Left ventricle myocardium inferior (tissue), 1 donor: Measurements from ENCODE around the gene PLCG2. TPM values are rescaled to one million over a fixed set of nuclear protein-coding genes. Genes with fewer than 3 reads are reported as not detected.

ENCODE experiments used
- DNase-seq: peaks from one replicate; pipeline ENCODE4 v3.0.0-alpha.2; 2020
- H3K27ac ChIP-seq: fragments of 200-600 bp; replicated peaks from 2 replicates; pipeline ENCODE4 v1.8.0; 2021
- H3K27me3 ChIP-seq: fragments of 200-600 bp; 2 replicates; pipeline ENCODE4 v1.8.0; 2021; ENCODE audit warnings: low read depth
- H3K36me3 ChIP-seq: fragments of 200-600 bp; 2 replicates; pipeline ENCODE4 v1.8.0; 2021
- H3K4me1 ChIP-seq: fragments of 200-600 bp; 2 replicates; pipeline ENCODE4 v1.8.0; 2021
- H3K4me3 ChIP-seq: fragments of 200-600 bp; 2 replicates; pipeline ENCODE4 v1.8.0; 2021; ENCODE audit warnings: mild to moderate bottlenecking, moderate library complexity
- H3K9me3 ChIP-seq: fragments of 200-600 bp; replicated peaks from 2 replicates; pipeline ENCODE4 v1.8.0; 2021
- intact Hi-C: fragments of 100-400 bp; cut with micrococcal nuclease; formaldehyde crosslinking; loops from one replicate; pipeline ENCODE4 v1.11.0; 2022
- total RNA-seq: library from RNA; stranded (reverse); fragmentation: NEBNext Ultra II Directional; extraction: Animal tissue kit (Norgen Biotek cat#: 25700); gene quantifications from one replicate; pipeline ENCODE4 v1.2.1, GENCODE V29; 2021
- TF ChIP-seq, protein P1 (sequence below): fragments of 200-600 bp; IDR thresholded peaks from 2 replicates; pipeline ENCODE4 v1.8.0; 2021; ENCODE audit warnings: antibody characterized with exemption, mild to moderate bottlenecking, borderline replicate concordance
- donor health status: DM: no; HTN: yes; CAD: no; lungs with severe emphysema.

The PLCG2 gene
- total RNA-seq, 1 donor from 2014 or later, result 5.6 TPM

DNA sequence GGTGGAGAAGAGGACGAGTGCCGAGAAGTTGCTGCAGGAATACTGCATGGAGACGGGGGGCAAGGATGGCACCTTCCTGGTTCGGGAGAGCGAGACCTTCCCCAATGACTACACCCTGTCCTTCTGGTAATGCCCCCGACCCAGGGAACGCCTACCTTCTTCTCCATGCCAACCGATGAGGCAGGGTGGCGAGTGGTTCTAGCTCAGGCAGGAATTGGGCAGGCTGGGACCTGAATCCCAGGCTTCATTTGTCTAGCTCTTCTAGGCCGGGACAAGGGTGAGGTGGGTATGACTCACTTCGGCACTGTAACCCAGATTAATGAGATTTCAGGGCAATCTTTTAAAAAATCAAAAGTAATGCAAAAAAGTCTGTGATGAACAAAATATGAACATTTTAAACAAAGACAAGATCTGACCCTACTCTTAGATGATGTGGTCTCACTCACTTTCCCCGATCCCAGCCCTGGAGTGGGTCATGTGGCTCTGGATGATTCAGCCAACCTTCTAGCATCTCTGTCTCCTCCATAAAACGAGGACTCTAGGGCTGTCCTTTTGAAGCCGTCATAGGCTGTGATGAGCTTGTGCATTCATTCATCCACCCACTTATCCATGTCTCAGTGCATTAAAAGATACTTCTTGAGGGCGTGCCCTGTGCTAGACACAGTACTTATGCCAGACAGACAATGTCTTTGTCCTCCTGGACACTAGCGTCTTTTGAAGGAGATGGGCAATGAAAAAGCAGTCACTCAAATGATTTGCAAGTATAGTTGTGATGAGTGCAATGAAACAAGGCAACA, 129.6 kb downstream of the PLCG2 start:
- intact Hi-C loops, result no loop called here
- no peaks in the 10 kb centered on the region for H3K9me3 ChIP-seq
- no peak overlapping the region for H3K4me3 ChIP-seq
- H3K27ac ChIP-seq, result no peak overlapping the region
- no peaks in the 10 kb centered on the region for H3K27me3 ChIP-seq
- DNase-seq, result no peak
- H3K36me3 ChIP-seq, result no peaks in the 10 kb centered on the region
- TF ChIP-seq, protein P1, sequence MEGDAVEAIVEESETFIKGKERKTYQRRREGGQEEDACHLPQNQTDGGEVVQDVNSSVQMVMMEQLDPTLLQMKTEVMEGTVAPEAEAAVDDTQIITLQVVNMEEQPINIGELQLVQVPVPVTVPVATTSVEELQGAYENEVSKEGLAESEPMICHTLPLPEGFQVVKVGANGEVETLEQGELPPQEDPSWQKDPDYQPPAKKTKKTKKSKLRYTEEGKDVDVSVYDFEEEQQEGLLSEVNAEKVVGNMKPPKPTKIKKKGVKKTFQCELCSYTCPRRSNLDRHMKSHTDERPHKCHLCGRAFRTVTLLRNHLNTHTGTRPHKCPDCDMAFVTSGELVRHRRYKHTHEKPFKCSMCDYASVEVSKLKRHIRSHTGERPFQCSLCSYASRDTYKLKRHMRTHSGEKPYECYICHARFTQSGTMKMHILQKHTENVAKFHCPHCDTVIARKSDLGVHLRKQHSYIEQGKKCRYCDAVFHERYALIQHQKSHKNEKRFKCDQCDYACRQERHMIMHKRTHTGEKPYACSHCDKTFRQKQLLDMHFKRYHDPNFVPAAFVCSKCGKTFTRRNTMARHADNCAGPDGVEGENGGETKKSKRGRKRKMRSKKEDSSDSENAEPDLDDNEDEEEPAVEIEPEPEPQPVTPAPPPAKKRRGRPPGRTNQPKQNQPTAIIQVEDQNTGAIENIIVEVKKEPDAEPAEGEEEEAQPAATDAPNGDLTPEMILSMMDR, result no peak
- H3K4me1 ChIP-seq, result no peaks in the 10 kb centered on the region

DNA sequence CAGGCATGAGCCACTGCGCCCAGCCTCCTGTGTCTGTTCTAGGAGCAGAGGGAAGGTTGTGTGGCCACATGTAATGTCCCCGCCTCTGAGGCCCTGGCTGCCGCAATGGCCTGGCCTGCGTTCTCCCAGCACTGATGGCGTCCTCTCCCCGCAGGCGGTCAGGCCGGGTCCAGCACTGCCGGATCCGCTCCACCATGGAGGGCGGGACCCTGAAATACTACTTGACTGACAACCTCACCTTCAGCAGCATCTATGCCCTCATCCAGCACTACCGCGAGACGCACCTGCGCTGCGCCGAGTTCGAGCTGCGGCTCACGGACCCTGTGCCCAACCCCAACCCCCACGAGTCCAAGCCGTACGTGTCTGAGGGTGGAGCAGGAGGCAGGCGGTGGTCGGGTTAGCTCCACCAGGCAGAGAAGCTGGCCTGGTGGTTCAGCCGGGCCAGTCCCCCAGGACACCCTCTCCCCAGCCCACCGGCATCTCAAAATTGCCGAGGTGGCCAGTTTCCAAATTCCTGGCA, 131.3 kb downstream of the PLCG2 start:
- no peaks in the 10 kb centered on the region for H3K4me1 ChIP-seq
- TF ChIP-seq, protein P1, result no peak
- no peak overlapping the region for H3K27ac ChIP-seq
- H3K27me3 ChIP-seq, result no peaks in the 10 kb centered on the region
- H3K9me3 ChIP-seq, result no peaks in the 10 kb centered on the region
- no peak overlapping the region for H3K4me3 ChIP-seq
- no peaks in the 10 kb centered on the region for H3K36me3 ChIP-seq
- intact Hi-C loops, result no loop called here
- no peak for DNase-seq

DNA sequence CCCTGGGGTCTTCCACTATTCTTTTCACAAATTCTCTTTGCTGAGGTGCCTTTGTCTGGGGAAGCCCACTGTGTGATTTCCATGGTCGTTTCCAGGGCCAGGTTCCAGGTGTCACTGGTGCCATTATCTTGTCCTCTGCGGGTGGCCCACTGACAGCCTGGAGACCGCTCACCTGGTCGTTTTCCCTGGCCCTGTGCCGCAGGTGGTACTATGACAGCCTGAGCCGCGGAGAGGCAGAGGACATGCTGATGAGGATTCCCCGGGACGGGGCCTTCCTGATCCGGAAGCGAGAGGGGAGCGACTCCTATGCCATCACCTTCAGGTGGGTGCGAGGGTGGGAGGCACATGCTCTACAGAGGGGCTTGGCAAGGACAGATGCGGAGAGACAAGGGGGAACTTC, 133.3 kb downstream of the PLCG2 start:
- TF ChIP-seq, protein P1, result no peak
- Histone ChIP-seq H3K4me1 (no peaks in the 10 kb centered on the region), H3K36me3 (no peaks in the 10 kb centered on the region), H3K27me3 (no peaks in the 10 kb centered on the region), H3K9me3 (no peaks in the 10 kb centered on the region), H3K27ac (no peak overlapping the region), H3K4me3 (no peak overlapping the region)
- intact Hi-C loops, result no loop called here
- no peak for DNase-seq

DNA sequence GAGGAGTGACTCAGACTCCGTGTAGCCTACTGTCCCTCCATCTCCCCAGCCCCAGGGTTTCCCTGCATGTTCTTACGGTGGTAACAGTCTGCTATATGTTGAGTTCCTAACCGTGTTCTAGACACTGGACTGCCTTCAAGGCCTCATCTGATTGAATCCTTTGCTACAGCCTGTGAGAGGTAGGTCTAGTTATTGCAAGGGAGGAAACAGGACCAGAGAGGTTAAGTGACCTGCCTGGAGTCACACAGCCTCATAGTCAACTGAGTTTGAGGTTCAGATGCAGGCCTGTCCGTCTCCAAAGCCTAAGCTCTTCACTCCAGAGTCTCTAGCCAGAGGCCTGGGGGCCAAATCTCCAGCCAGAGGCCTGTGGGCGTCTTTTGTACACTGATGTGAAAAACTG, 134.1 kb downstream of the PLCG2 start:
- Histone ChIP-seq H3K4me3 (no peak overlapping the region), H3K27ac (no peak overlapping the region), H3K9me3 (no peaks in the 10 kb centered on the region), H3K36me3 (no peaks in the 10 kb centered on the region), H3K4me1 (no peaks in the 10 kb centered on the region), H3K27me3 (no peaks in the 10 kb centered on the region)
- no peak for DNase-seq
- intact Hi-C loops, result no loop called here
- TF ChIP-seq, protein P1, result no peak

DNA sequence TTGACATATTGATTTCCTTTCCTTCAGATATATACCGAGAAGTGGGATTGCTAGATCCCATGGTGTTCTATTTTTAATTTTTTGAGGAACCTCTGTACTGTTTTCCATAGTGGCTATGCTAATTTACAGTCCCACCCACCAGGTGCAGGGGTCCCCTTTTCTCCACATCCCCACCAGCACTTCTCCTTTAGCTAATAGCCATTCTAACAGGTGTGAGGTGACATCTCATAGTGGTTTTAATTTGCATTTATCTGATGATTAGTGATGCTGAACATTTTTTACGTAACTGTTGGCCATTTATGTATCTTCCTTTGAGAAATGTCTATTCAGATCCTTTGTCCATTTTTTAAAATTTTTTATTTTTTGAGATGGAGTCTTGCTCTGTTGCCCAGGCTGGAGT, 138.3 kb downstream of the PLCG2 start:
- intact Hi-C loops, result no loop called here
- Histone ChIP-seq H3K4me3 (no peak overlapping the region), H3K36me3 (no peaks in the 10 kb centered on the region), H3K9me3 (no peaks in the 10 kb centered on the region), H3K4me1 (no peaks in the 10 kb centered on the region), H3K27me3 (no peaks in the 10 kb centered on the region), H3K27ac (no peak overlapping the region)
- TF ChIP-seq, protein P1, result no peak
- no peak for DNase-seq
